ENCODE data around the gene ACOT7. TPM values are rescaled to one million over a fixed set of nuclear protein-coding genes. Genes with fewer than 3 reads are reported as not detected.

Gene ACOT7
- total RNA-seq, 6 donors from 2014 or later: 8.2 to 33.4 (median 26.5) TPM

- Histone ChIP-seq H3K4me1 (peaks cover 21 to 30% (median 23%) of the 10 kb centered on the region in 4 donors), H3K27me3 (peaks cover 0 to 37% (median 21%) of the 10 kb centered on the region in 4 donors), H3K36me3 (no peaks in the 10 kb centered on the region), H3K4me3 (no peak overlapping the region), H3K9me3 (no peaks in the 10 kb centered on the region), H3K27ac (no peak overlapping the region)
- TF ChIP-seq CTCF (IDR thresholded peaks at IDR 0.05) (no peak), POLR2A (IDR thresholded peaks at IDR 0.05) (no peak), POLR2AphosphoS5 (IDR thresholded peaks at IDR 0.05) (no peak), EP300 (IDR thresholded peaks at IDR 0.05) (no peak)
- 71 to 79% methylated on average over 12 to 25 of the region's 26 CpGs for WGBS, 2 donors
- ATAC-seq (ENCODE audit: low FRiP score in 2 of 2) (no peak), DNase-seq (no peak)
Measured at GRCh38 chr1:6427441-6428390, 34.1 kb upstream of the ACOT7 start.

GRCh38 chr1:6426972-6427350, 33.4 kb upstream of the ACOT7 start:
- DNase-seq (no peak), ATAC-seq (ENCODE audit: low FRiP score in 2 of 2) (no peak)
- 79 to 80% methylated on average over 10 of the region's 10 CpGs for WGBS, 2 donors
- peaks cover 21 to 31% (median 24%) of the 10 kb centered on the region in 4 donors for H3K4me1 ChIP-seq
- TF ChIP-seq CTCF (IDR thresholded peaks at IDR 0.05) (no peak), EP300 (IDR thresholded peaks at IDR 0.05) (no peak), POLR2AphosphoS5 (IDR thresholded peaks at IDR 0.05) (no peak), POLR2A (IDR thresholded peaks at IDR 0.05) (no peak)
- H3K9me3 ChIP-seq: no peaks in the 10 kb centered on the region
- H3K36me3 ChIP-seq: no peaks in the 10 kb centered on the region
- H3K27ac ChIP-seq: no peak overlapping the region
- H3K4me3 ChIP-seq: no peak overlapping the region
- peaks cover 0 to 38% (median 21%) of the 10 kb centered on the region in 4 donors for H3K27me3 ChIP-seq

- ATAC-seq (ENCODE audit: low FRiP score in 2 of 2): no peak
- Histone ChIP-seq H3K9me3 (no peaks in the 10 kb centered on the region), H3K4me1 (peaks cover 21 to 31% (median 24%) of the 10 kb centered on the region in 4 donors), H3K36me3 (no peaks in the 10 kb centered on the region), H3K27me3 (peaks cover 0 to 42% (median 24%) of the 10 kb centered on the region in 4 donors), H3K27ac (no peak overlapping the region), H3K4me3 (no peak overlapping the region)
- no peak for DNase-seq
- 81 to 83% methylated on average over 4 to 7 of the region's 9 CpGs for WGBS, 2 donors
- TF ChIP-seq CTCF (IDR thresholded peaks at IDR 0.05) (no peak), EP300 (IDR thresholded peaks at IDR 0.05) (no peak), POLR2A (IDR thresholded peaks at IDR 0.05) (no peak), POLR2AphosphoS5 (IDR thresholded peaks at IDR 0.05) (no peak)
Measured at GRCh38 chr1:6426277-6426971, 32.9 kb upstream of the ACOT7 start.

GRCh38 chr1:6425658-6426057, 32.1 kb upstream of the ACOT7 start:
- no peak for ATAC-seq (ENCODE audit: low FRiP score in 2 of 2)
- Histone ChIP-seq H3K4me1 (peaks cover 24 to 36% (median 26%) of the 10 kb centered on the region in 4 donors), H3K4me3 (no peak overlapping the region), H3K36me3 (no peaks in the 10 kb centered on the region), H3K27me3 (peaks cover 0 to 49% (median 24%) of the 10 kb centered on the region in 4 donors), H3K27ac (no peak overlapping the region), H3K9me3 (no peaks in the 10 kb centered on the region)
- WGBS, 2 donors: 75 to 77% methylated on average over 4 to 6 of the region's 6 CpGs
- TF ChIP-seq POLR2A (IDR thresholded peaks at IDR 0.05): no peak
- no peak for TF ChIP-seq EP300 (IDR thresholded peaks at IDR 0.05)
- no peak for TF ChIP-seq POLR2AphosphoS5 (IDR thresholded peaks at IDR 0.05)
- no peak for TF ChIP-seq CTCF (IDR thresholded peaks at IDR 0.05)
- no peak for DNase-seq
